ENCODE measurements around the gene MRPL21.
"Not testable (repeated sequence)": the region's sequence is repeated elsewhere in the genome, so short reads cannot be mapped to it uniquely, and the experiment has no call there.

MRPL21 gene

GRCh38 chr11:68870470-68870869 lies 33.2 kb downstream of the MRPL21 start:
- Histone ChIP-seq H3K4me1 (ENCODE audit: control insufficient read depth, insufficient read depth, low read length) (no peaks in the 10 kb centered on the region), H3K9ac (ENCODE audit: low read length) (no peak overlapping the region), H3K4me3 (ENCODE audit: low read length) (peak overlapping the region; percentile 45), H3K27me3 (ENCODE audit: control insufficient read depth, insufficient read depth, low read length) (no peaks in the 10 kb centered on the region), H3K27ac (ENCODE audit: low read depth, low read length) (no peak overlapping the region), H3K36me3 (ENCODE audit: control insufficient read depth, insufficient read depth, low read length) (no peaks in the 10 kb centered on the region)

DNA sequence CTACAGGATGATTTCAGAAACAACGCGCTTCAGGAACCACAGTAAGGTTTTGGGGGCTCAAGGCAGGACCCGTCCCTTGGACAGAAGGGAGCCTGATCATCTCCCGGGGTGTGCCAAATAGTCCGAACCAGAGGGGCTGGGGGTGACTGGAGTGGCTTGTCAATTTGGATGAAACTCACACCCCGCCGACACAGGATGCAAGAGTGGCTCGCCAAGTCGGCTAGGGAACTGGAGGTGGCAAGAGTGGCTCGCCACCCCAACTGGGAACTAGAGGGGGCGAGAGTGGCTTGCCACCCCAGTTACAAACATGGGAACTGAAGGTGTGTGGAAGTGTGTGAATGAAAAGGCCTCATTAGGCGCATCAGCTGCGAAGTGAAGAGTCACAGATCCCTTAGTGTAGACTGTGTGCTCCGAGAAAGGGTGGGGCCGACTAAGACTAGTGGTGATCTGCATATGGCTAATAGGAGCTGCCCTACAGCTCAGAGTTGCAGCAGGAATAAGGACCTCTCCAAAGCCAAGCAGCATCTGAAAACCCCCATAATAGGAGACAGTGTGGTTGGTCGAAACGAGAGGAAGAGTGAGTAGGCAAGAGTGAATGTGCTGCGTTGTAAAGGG lies 35.3 kb downstream of the MRPL21 start:
- Histone ChIP-seq H3K27me3 (ENCODE audit: control insufficient read depth, insufficient read depth, low read length) (no peaks in the 10 kb centered on the region), H3K4me1 (ENCODE audit: control insufficient read depth, insufficient read depth, low read length) (no peaks in the 10 kb centered on the region), H3K9ac (ENCODE audit: low read length) (no peak overlapping the region), H3K27ac (ENCODE audit: low read depth, low read length) (no peak overlapping the region), H3K36me3 (ENCODE audit: control insufficient read depth, insufficient read depth, low read length) (no peaks in the 10 kb centered on the region), H3K4me3 (ENCODE audit: low read length) (no peak overlapping the region)

DNA sequence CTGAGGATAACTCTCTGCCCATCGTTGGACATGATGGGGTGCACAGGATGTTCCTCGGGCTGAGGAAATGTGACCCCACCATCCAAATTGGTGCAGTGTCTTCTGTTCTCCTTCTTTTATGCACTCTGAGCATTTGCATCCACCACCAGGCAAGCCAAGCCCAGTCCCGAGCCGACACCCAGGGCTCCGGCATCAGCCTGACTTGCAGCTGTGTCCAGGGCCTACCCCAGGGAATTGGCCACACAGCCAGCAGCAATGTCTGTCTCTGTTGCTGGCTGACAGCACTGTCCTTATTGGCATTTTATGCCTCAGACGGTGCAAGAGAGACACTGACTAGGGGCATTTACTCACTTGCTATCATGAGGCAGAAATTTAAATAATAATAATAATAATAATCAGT lies 36.6 kb downstream of the MRPL21 start:
- H3K4me3 ChIP-seq (ENCODE audit: low read length), result no peak overlapping the region
- no peak overlapping the region for H3K9ac ChIP-seq (ENCODE audit: low read length)
- H3K27me3 ChIP-seq (ENCODE audit: control insufficient read depth, insufficient read depth, low read length), result no peaks in the 10 kb centered on the region
- H3K36me3 ChIP-seq (ENCODE audit: control insufficient read depth, insufficient read depth, low read length), result no peaks in the 10 kb centered on the region
- no peaks in the 10 kb centered on the region for H3K4me1 ChIP-seq (ENCODE audit: control insufficient read depth, insufficient read depth, low read length)
- no peak overlapping the region for H3K27ac ChIP-seq (ENCODE audit: low read depth, low read length)

DNA sequence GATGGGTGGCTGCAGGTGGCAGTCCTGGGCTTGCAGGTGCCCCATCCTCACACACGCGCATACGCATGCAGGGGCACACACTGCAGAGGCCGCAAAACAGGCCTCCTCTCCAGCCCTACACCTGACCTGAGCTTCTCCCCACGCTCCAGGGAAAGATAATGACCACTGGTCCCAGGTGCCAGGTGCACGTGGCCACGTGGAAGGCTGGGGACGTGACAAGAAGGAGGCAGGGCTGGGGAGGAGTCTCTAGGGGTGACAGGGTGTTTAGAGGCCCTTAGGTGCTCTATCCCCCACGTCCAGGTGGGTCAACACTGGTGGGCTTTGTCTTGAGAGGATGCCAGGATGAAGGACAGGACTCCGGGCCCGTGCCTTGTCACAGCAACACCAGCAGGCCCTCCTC lies 38.4 kb downstream of the MRPL21 start:
- no peaks in the 10 kb centered on the region for H3K4me1 ChIP-seq (ENCODE audit: control insufficient read depth, insufficient read depth, low read length)
- no peak overlapping the region for H3K9ac ChIP-seq (ENCODE audit: low read length)

GRCh38 chr11:68863553-68864265 lies 39.9 kb downstream of the MRPL21 start:
- Histone ChIP-seq H3K4me3 (ENCODE audit: low read length) (no peak overlapping the region), H3K27ac (ENCODE audit: low read depth, low read length) (no peak overlapping the region), H3K9ac (ENCODE audit: low read length) (no peak overlapping the region), H3K36me3 (ENCODE audit: control insufficient read depth, insufficient read depth, low read length) (no peaks in the 10 kb centered on the region), H3K27me3 (ENCODE audit: control insufficient read depth, insufficient read depth, low read length) (no peaks in the 10 kb centered on the region), H3K4me1 (ENCODE audit: control insufficient read depth, insufficient read depth, low read length) (no peaks in the 10 kb centered on the region)

More for the DNA sequence above, 38.4 kb downstream of the MRPL21 start:
- no peak overlapping the region for H3K27ac ChIP-seq (ENCODE audit: low read depth, low read length)
- no peak overlapping the region for H3K4me3 ChIP-seq (ENCODE audit: low read length)
- H3K36me3 ChIP-seq (ENCODE audit: control insufficient read depth, insufficient read depth, low read length), result no peaks in the 10 kb centered on the region
- no peaks in the 10 kb centered on the region for H3K27me3 ChIP-seq (ENCODE audit: control insufficient read depth, insufficient read depth, low read length)

DNA sequence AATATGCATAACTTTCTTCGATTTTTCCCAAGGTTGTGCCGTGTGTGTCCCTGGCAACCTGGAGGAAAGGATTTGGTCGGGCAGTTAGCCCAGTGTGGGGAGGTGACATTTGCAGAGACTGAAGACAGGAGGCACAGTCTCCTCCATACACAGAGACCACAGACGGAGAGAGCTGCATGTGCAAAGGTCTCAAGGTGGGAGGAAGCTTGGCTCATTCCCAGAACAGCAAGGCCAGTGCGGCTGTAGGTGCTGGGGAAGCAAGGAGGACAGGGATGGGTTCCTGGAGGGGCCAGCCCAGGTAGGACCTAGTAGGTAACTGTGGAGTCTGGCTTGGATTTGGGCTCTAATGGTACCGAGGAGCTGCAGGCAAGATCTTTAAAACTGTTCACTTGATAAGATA lies 41.2 kb downstream of the MRPL21 start:
- Histone ChIP-seq H3K27me3 (ENCODE audit: control insufficient read depth, insufficient read depth, low read length) (no peaks in the 10 kb centered on the region), H3K4me3 (ENCODE audit: low read length) (no peak overlapping the region), H3K27ac (ENCODE audit: low read depth, low read length) (no peak overlapping the region), H3K36me3 (ENCODE audit: control insufficient read depth, insufficient read depth, low read length) (no peaks in the 10 kb centered on the region), H3K9ac (ENCODE audit: low read length) (no peak overlapping the region), H3K4me1 (ENCODE audit: control insufficient read depth, insufficient read depth, low read length) (no peaks in the 10 kb centered on the region)

GRCh38 chr11:68859123-68859522 lies 44.5 kb downstream of the MRPL21 start:
- H3K27ac ChIP-seq (ENCODE audit: low read depth, low read length), result no peak overlapping the region
- no peak overlapping the region for H3K9ac ChIP-seq (ENCODE audit: low read length)
- peaks cover 2% of the 10 kb centered on the region for H3K27me3 ChIP-seq (ENCODE audit: control insufficient read depth, insufficient read depth, low read length)
- H3K36me3 ChIP-seq (ENCODE audit: control insufficient read depth, insufficient read depth, low read length), result no peaks in the 10 kb centered on the region
- no peak overlapping the region for H3K4me3 ChIP-seq (ENCODE audit: low read length)
- no peaks in the 10 kb centered on the region for H3K4me1 ChIP-seq (ENCODE audit: control insufficient read depth, insufficient read depth, low read length)

- no peak overlapping the region for H3K9ac ChIP-seq (ENCODE audit: low read length)
- H3K27ac ChIP-seq (ENCODE audit: low read depth, low read length), result peak overlapping the region; percentile 58
- no peak overlapping the region for H3K4me3 ChIP-seq (ENCODE audit: low read length)
- no peaks in the 10 kb centered on the region for H3K36me3 ChIP-seq (ENCODE audit: control insufficient read depth, insufficient read depth, low read length)
- H3K4me1 ChIP-seq (ENCODE audit: control insufficient read depth, insufficient read depth, low read length), result no peaks in the 10 kb centered on the region
- peaks cover 4% of the 10 kb centered on the region for H3K27me3 ChIP-seq (ENCODE audit: control insufficient read depth, insufficient read depth, low read length)
Observed at GRCh38 chr11:68857037-68857586, 46.5 kb downstream of the MRPL21 start.

GRCh38 chr11:68856425-68857030 lies 47.1 kb downstream of the MRPL21 start:
- not testable (repeated sequence) for H3K4me3 ChIP-seq (ENCODE audit: low read length); H3K27me3 ChIP-seq (ENCODE audit: control insufficient read depth, insufficient read depth, low read length); H3K9ac ChIP-seq (ENCODE audit: low read length); H3K36me3 ChIP-seq (ENCODE audit: control insufficient read depth, insufficient read depth, low read length); H3K4me1 ChIP-seq (ENCODE audit: control insufficient read depth, insufficient read depth, low read length)
- H3K27ac ChIP-seq (ENCODE audit: low read depth, low read length), result peak overlapping the region; percentile 58

DNA sequence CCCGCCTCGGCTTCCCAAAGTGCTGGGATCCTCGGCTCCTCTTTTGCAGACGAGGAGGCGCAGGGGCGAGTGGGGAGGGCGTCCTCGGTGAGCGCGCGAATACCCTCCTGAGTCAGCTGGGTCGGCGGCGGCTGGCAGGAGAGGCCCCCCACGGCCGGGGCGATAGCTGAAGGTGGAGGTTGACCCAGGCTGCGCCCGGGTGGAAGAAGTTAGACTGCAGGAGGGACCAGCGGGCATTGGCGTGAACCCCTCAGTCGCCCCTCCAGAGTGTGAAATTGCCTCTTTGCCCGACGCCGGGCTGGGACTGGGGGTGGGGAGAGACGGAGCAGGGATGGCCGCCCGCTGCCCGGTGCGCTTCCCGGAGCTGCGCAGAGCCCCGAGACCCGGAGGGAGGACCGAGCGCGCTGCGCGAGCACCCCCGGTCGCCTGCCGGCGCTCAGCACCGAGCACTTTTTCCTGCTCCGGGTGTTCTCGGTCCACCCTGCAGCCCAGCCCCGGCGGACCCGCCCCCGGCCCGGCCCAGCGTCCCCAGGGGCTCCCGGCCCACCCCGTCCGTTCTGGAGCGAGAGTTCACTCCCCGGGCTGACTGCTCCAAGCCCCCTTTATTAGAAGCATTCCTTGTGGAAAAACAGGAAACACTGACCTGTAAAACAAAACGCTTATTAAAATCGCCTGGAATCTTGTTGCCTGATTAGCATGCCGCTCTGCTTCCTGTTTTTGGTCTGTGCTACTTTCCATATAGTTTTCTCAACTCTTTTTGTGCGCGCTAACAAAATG lies 48.2 kb downstream of the MRPL21 start:
- no peaks in the 10 kb centered on the region for H3K36me3 ChIP-seq (ENCODE audit: control insufficient read depth, insufficient read depth, low read length)
- H3K9ac ChIP-seq (ENCODE audit: low read length), result no peak overlapping the region
- no peak overlapping the region for H3K27ac ChIP-seq (ENCODE audit: low read depth, low read length)
- H3K4me1 ChIP-seq (ENCODE audit: control insufficient read depth, insufficient read depth, low read length), result no peaks in the 10 kb centered on the region
- peak overlapping the region; percentile 66 for H3K4me3 ChIP-seq (ENCODE audit: low read length)
- H3K27me3 ChIP-seq (ENCODE audit: control insufficient read depth, insufficient read depth, low read length), result peaks cover 4% of the 10 kb centered on the region

- Histone ChIP-seq H3K4me1 (ENCODE audit: control insufficient read depth, insufficient read depth, low read length) (no peaks in the 10 kb centered on the region), H3K27me3 (ENCODE audit: control insufficient read depth, insufficient read depth, low read length) (peaks cover 4% of the 10 kb centered on the region), H3K27ac (ENCODE audit: low read depth, low read length) (no peak overlapping the region), H3K36me3 (ENCODE audit: control insufficient read depth, insufficient read depth, low read length) (no peaks in the 10 kb centered on the region), H3K9ac (ENCODE audit: low read length) (no peak overlapping the region), H3K4me3 (ENCODE audit: low read length) (no peak overlapping the region)
Observed at GRCh38 chr11:68854273-68854958, 49.2 kb downstream of the MRPL21 start.

- Histone ChIP-seq H3K36me3 (ENCODE audit: control insufficient read depth, insufficient read depth, low read length) (no peaks in the 10 kb centered on the region), H3K9ac (ENCODE audit: low read length) (no peak overlapping the region), H3K27ac (ENCODE audit: low read depth, low read length) (no peak overlapping the region), H3K27me3 (ENCODE audit: control insufficient read depth, insufficient read depth, low read length) (peaks cover 4% of the 10 kb centered on the region), H3K4me1 (ENCODE audit: control insufficient read depth, insufficient read depth, low read length) (no peaks in the 10 kb centered on the region), H3K4me3 (ENCODE audit: low read length) (no peak overlapping the region)
Observed at GRCh38 chr11:68852628-68853027, 51.0 kb downstream of the MRPL21 start.
